SK-N-MC (cell line): Measurements from ENCODE around the gene PBX3.

Source experiments
- EZH2 ChIP-seq: fragments of 200-600 bp; sonication (generic); IDR thresholded peaks from one replicate; pipeline ENCODE4 v1.6.1; 2017; ENCODE audit warnings: antibody characterized with exemption
- FOXP2 ChIP-seq: optimal IDR thresholded peaks from 2 replicates; pipeline ENCODE3; 2011; ENCODE audit warnings: mild to moderate bottlenecking, moderate library complexity; ENCODE audit not compliant: insufficient read depth; ENCODE audit errors: extremely low read length, control extremely low read depth
- POLR2AphosphoS5 ChIP-seq: IDR thresholded peaks from 2 replicates; pipeline ENCODE4 v1.6.1; 2012; ENCODE audit warnings: mild to moderate bottlenecking, low read depth, low read length, borderline replicate concordance

- no peak for TF ChIP-seq POLR2AphosphoS5
- no peak for TF ChIP-seq EZH2
- no peak for TF ChIP-seq FOXP2
These were observed 23.9 kb downstream of the PBX3 start for GRCh38 chr9:125771037-125771436.
